ENCODE data around the gene TULP3.
A peak's percentile ranks its signal among the peaks of the same experiment; 100 is the strongest.
"Not testable (repeated sequence)": the region's sequence is repeated elsewhere in the genome, so short reads cannot be mapped to it uniquely, and the experiment has no call there.

The TULP3 gene

GRCh38 chr12:2890388-2891239 lies at the start of gene TULP3:
Gene TULP3 (plus strand): TSS chr12:2890891. CDS start chr12:2890948, 57 bp downstream.
- DNase-seq = peak; percentile 99

- no peak for DNase-seq
Observed at GRCh38 chr12:2841056-2841650, 49.5 kb upstream of the TULP3 start.

GRCh38 chr12:2842948-2843347 lies 47.7 kb upstream of the TULP3 start:
- no peak for DNase-seq

GRCh38 chr12:2844786-2845185 lies 45.9 kb upstream of the TULP3 start:
- DNase-seq = no peak

- DNase-seq = no peak
Observed at GRCh38 chr12:2845280-2845679, 45.4 kb upstream of the TULP3 start.

GRCh38 chr12:2851931-2852330 lies 38.8 kb upstream of the TULP3 start:
- no peak for DNase-seq

GRCh38 chr12:2853626-2854025 lies 37.1 kb upstream of the TULP3 start:
- DNase-seq = peak; percentile 78

- no peak for DNase-seq
Observed at GRCh38 chr12:2854669-2855453, 35.8 kb upstream of the TULP3 start.

GRCh38 chr12:2855546-2855945 lies 35.1 kb upstream of the TULP3 start:
- DNase-seq = no peak

GRCh38 chr12:2856051-2856450 lies 34.6 kb upstream of the TULP3 start:
- DNase-seq = no peak

- DNase-seq = no peak
Observed at GRCh38 chr12:2857021-2857431, 33.7 kb upstream of the TULP3 start, which contains the start of gene TEX52. Gene TEX52 (minus strand): TSS chr12:2857039. CDS start chr12:2857026, 13 bp downstream.

- no peak for DNase-seq
Observed at GRCh38 chr12:2857576-2857975, 33.1 kb upstream of the TULP3 start.

GRCh38 chr12:2858334-2858733 lies 32.4 kb upstream of the TULP3 start:
- no peak for DNase-seq

- DNase-seq = no peak
Observed at GRCh38 chr12:2858944-2859421, 31.7 kb upstream of the TULP3 start.

GRCh38 chr12:2860170-2860569 lies 30.5 kb upstream of the TULP3 start:
- no peak for DNase-seq

- no peak for DNase-seq
Observed at GRCh38 chr12:2862876-2863275, 27.8 kb upstream of the TULP3 start.

GRCh38 chr12:2863402-2863801 lies 27.3 kb upstream of the TULP3 start:
- DNase-seq = not testable (repeated sequence)

- no peak for DNase-seq
Observed at GRCh38 chr12:2864198-2864597, 26.5 kb upstream of the TULP3 start.

- DNase-seq = not testable (repeated sequence)
Observed at GRCh38 chr12:2868986-2869632, 21.6 kb upstream of the TULP3 start.

GRCh38 chr12:2876431-2877046 lies 14.2 kb upstream of the TULP3 start:
- DNase-seq = no peak

GRCh38 chr12:2877047-2877952 lies 13.4 kb upstream of the TULP3 start, which contains the start of the genes FOXM1 and RHNO1:
Gene FOXM1 (minus strand): TSS chr12:2877174. CDS start chr12:2874478, 2,696 bp downstream.
Gene RHNO1 (plus strand): TSS chr12:2877223. CDS start chr12:2885367, 8,144 bp downstream.
- peak; percentile 92 for DNase-seq
